Caco-2 (cell line): ENCODE measurements around the gene PLPP2. TPM values are rescaled to one million over a fixed set of nuclear protein-coding genes. Genes with fewer than 3 reads are reported as not detected.

Experiments
- BruUV-seq: library from RNA; stranded (reverse); fragments of 400-500 nt; replicated peaks from 2 replicates; lab custom pipeline; 2021; lab: Mats Ljungman, UMichigan
- CTCF ChIA-PET: fragments of 300-600 bp; sonication (Branson Sonifier 250); formaldehyde crosslinking; loops from one replicate; lab custom pipeline; 2022; ENCODE audit warnings: antibody characterized with exemption; lab: Charles Lee
- POLR2A ChIA-PET: fragments of 300-600 bp; sonication (Branson Sonifier 250); formaldehyde crosslinking; loops from one replicate; lab custom pipeline; 2022; ENCODE audit warnings: antibody characterized with exemption; lab: Charles Lee
- DNase-seq, 2 experiments: peaks; one replicate each; pipeline versions ENCODE4 v3.0.0 to v3.0.0-alpha.2; 2020 to 2022
- H3K27me3 ChIP-seq: replicated peaks from 2 replicates; pipeline ENCODE4 v1.6.0; 2011; ENCODE audit warnings: low read length; ENCODE audit not compliant: control insufficient read depth, insufficient read depth
- H3K36me3 ChIP-seq: 2 replicates; pipeline ENCODE4 v1.5.1; 2011; ENCODE audit warnings: low read length; ENCODE audit not compliant: control insufficient read depth, insufficient read depth
- H3K4me1 ChIP-seq: fragments of 250-450 bp; sonication (Bioruptor Pico); 2 replicates; pipeline ENCODE4 v1.5.1; 2020; ENCODE audit warnings: mild to moderate bottlenecking
- H3K4me3 ChIP-seq: 2 replicates; pipeline ENCODE4 v1.5.1; 2011; ENCODE audit warnings: low read depth, mild to moderate bottlenecking, control low read depth, low read length
- H3K9me3 ChIP-seq: fragments of 250-450 bp; sonication (Bioruptor Pico); 2 replicates; pipeline ENCODE4 v1.5.1; 2020; ENCODE audit warnings: mild to moderate bottlenecking, moderate library complexity
- H3K27ac Mint-ChIP-seq: one replicate; pipeline ENCODE4 v1.8.0; 2022; ENCODE audit warnings: mixed read lengths; ENCODE audit not compliant: unreplicated experiment
- H3K27me3 Mint-ChIP-seq: one replicate; pipeline ENCODE4 v1.8.0; 2022; ENCODE audit warnings: mixed read lengths; ENCODE audit not compliant: insufficient read depth, unreplicated experiment
- H3K36me3 Mint-ChIP-seq: one replicate; pipeline ENCODE4 v1.8.0; 2022; ENCODE audit warnings: mild to moderate bottlenecking, mixed read lengths; ENCODE audit not compliant: insufficient read depth, unreplicated experiment
- H3K4me1 Mint-ChIP-seq: one replicate; pipeline ENCODE4 v1.8.0; 2022; ENCODE audit warnings: low read depth, mixed read lengths; ENCODE audit not compliant: unreplicated experiment
- H3K4me3 Mint-ChIP-seq: one replicate; pipeline ENCODE4 v1.8.0; 2022; ENCODE audit warnings: mild to moderate bottlenecking, moderate library complexity, mixed read lengths; ENCODE audit not compliant: unreplicated experiment
- H3K9me3 Mint-ChIP-seq: one replicate; pipeline ENCODE4 v1.8.0; 2022; ENCODE audit warnings: mixed read lengths; ENCODE audit not compliant: unreplicated experiment
- CTCF ChIP-seq, 2 experiments: fragments of 200-600 bp in 1 of 2; IDR thresholded peaks; 1 replicate in 1 of 2; 2 replicates in 1 of 2; pipeline versions ENCODE4 v1.5.1 to v1.8.0; 2011 to 2022; ENCODE audit warnings: antibody characterized with exemption in 1 of 2, control low read depth in 1 of 2, inconsistent platforms in 1 of 2, low read depth in 1 of 2, low read length in 1 of 2, mild to moderate bottlenecking in 1 of 2, moderate library complexity in 1 of 2; ENCODE audit not compliant: insufficient read depth in 1 of 2, severe bottlenecking in 1 of 2, unreplicated experiment in 1 of 2
- intact Hi-C: fragments of 100-400 bp; cut with micrococcal nuclease; formaldehyde crosslinking; loops from one replicate; pipeline ENCODE4 v1.10.0; 2022; ENCODE audit not compliant: unreplicated experiment
- total RNA-seq: library from RNA; stranded (reverse); gene quantifications from 2 replicates; pipeline ENCODE4 v1.2.3, GENCODE V29; 2022

PLPP2 gene
- total RNA-seq, 1 experiment from 2014 or later = 29.6 TPM

GRCh38 chr19:310141-310651 is 19.0 kb upstream of the PLPP2 start:
- no TSS peak for BruUV-seq
- TF ChIP-seq CTCF (IDR thresholded peaks at IDR 0.05; ENCODE audit: insufficient read depth in 1 of 2, low read depth in 1 of 2, low read length in 1 of 2, severe bottlenecking in 1 of 2, unreplicated experiment in 1 of 2) = no peak
- no peaks in the 10 kb centered on the region for H3K9me3 Mint-ChIP-seq
- Histone ChIP-seq H3K4me3 (no peak overlapping the region), H3K27me3 (no peaks in the 10 kb centered on the region), H3K36me3 (peaks cover 2% of the 10 kb centered on the region), H3K9me3 (no peaks in the 10 kb centered on the region), H3K4me1 (no peaks in the 10 kb centered on the region)
- peaks cover 38% of the 10 kb centered on the region for H3K36me3 Mint-ChIP-seq
- H3K27me3 Mint-ChIP-seq = no peaks in the 10 kb centered on the region
- no peak overlapping the region for H3K27ac Mint-ChIP-seq
- no peak overlapping the region for H3K4me3 Mint-ChIP-seq
- intact Hi-C loops = no loop called here
- ChIA-PET CTCF (interaction anchor here (0.6 kb wide), 1 partner anchor 58 kb away, joined by 3 read pairs; no protein-coding TSS in a partner anchor), POLR2A (no interaction called here)
- no peak for DNase-seq
- no peaks in the 10 kb centered on the region for H3K4me1 Mint-ChIP-seq

GRCh38 chr19:309206-309565 is 18.0 kb upstream of the PLPP2 start:
- H3K27ac Mint-ChIP-seq = no peak overlapping the region
- H3K9me3 ChIP-seq = no peaks in the 10 kb centered on the region
- H3K27me3 Mint-ChIP-seq = no peaks in the 10 kb centered on the region
- no peak for DNase-seq
- intact Hi-C loops = no loop called here
- H3K4me3 ChIP-seq = no peak overlapping the region
- ChIA-PET CTCF (no interaction called here), POLR2A (no interaction called here)
- no peak overlapping the region for H3K4me3 Mint-ChIP-seq
- no peaks in the 10 kb centered on the region for H3K4me1 Mint-ChIP-seq
- H3K36me3 Mint-ChIP-seq = peaks cover 28% of the 10 kb centered on the region
- no TSS peak for BruUV-seq
- H3K4me1 ChIP-seq = no peaks in the 10 kb centered on the region
- peaks cover 2% of the 10 kb centered on the region for H3K36me3 ChIP-seq
- TF ChIP-seq CTCF (IDR thresholded peaks at IDR 0.05; ENCODE audit: insufficient read depth in 1 of 2, low read depth in 1 of 2, low read length in 1 of 2, severe bottlenecking in 1 of 2, unreplicated experiment in 1 of 2) = no peak
- no peaks in the 10 kb centered on the region for H3K27me3 ChIP-seq
- no peaks in the 10 kb centered on the region for H3K9me3 Mint-ChIP-seq

GRCh38 chr19:308471-309205 is 17.4 kb upstream of the PLPP2 start:
- no peak for DNase-seq
- ChIA-PET POLR2A (no interaction called here), CTCF (no interaction called here)
- Mint-ChIP-seq H3K36me3 (peaks cover 23% of the 10 kb centered on the region), H3K27me3 (no peaks in the 10 kb centered on the region), H3K9me3 (no peaks in the 10 kb centered on the region), H3K27ac (no peak overlapping the region), H3K4me1 (no peaks in the 10 kb centered on the region), H3K4me3 (no peak overlapping the region)
- H3K4me1 ChIP-seq = no peaks in the 10 kb centered on the region
- no TSS peak for BruUV-seq
- intact Hi-C loops = no loop called here
- no peaks in the 10 kb centered on the region for H3K27me3 ChIP-seq
- no peaks in the 10 kb centered on the region for H3K9me3 ChIP-seq
- peaks cover 2% of the 10 kb centered on the region for H3K36me3 ChIP-seq
- H3K4me3 ChIP-seq = no peak overlapping the region
- TF ChIP-seq CTCF (IDR thresholded peaks at IDR 0.05; ENCODE audit: insufficient read depth in 1 of 2, low read depth in 1 of 2, low read length in 1 of 2, severe bottlenecking in 1 of 2, unreplicated experiment in 1 of 2) = no peak
